ENCODE measurements around the gene STIM1.

DNA sequence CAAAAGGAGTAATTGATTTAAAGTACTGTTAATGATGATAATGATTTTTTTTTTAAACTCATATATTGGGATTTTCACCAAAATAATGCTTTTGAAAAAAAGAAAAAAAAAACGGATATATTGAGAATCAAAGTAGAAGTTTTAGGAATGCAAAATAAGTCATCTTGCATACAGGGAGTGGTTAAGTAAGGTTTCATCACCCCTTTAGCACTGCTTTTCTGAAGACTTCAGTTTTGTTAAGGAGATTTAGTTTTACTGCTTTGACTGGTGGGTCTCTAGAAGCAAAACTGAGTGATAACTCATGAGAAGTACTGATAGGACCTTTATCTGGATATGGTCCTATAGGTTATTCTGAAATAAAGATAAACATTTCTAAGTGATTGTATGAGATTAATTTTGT is 283.0 kb downstream of the STIM1 start:
- TF ChIP-seq GATA3 (IDR thresholded peaks at IDR 0.05; ENCODE audit: low read depth, low read length) (no peak), GATA2 (IDR thresholded peaks at IDR 0.05; ENCODE audit: low read depth, low read length) (no peak)
